Measurements from ENCODE around the gene MAMDC4.
"Not testable (repeated sequence)": the region's sequence is repeated elsewhere in the genome, so short reads cannot be mapped to it uniquely, and the experiment has no call there.

The MAMDC4 gene

DNA sequence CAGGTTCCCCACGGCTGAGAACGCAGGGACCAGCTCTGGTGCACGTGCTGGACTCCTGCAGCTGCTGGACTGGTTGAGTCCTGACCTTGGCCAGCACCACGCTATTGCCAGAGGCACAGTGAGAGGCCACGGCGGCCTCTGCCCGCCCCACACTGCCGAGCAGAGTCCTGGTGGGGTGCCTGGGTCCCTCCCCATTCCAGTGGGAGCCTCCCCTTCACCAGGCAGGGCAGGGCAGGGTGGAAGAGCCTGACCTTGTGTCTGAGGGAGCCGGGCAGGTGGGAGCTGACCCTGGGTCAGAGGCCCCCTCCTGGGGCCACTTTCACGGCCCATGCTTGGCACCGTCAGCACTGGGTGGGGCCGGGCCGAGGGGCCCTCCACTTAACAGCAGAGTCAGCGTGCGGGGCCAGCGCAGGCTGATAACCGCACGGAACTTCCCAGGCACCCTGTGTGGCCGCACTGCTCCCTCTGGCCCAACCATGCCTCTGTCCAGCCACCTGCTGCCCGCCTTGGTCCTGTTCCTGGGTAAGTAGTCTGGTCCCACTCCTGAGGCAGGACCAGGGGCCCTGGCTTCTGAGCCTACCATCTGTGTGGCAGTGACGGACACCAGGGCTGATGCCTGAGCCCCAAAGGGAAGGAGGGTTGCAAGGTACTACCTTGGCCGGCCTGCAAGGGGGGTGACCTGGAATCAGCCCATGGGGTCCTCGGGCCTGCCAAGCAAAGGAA is at the start of gene MAMDC4:
TSS of gene MAMDC4 (plus strand) at position 406 of the 723 bp plus-strand sequence. CDS start at position 477, 71 bp downstream.
- no peak for DNase-seq

DNA sequence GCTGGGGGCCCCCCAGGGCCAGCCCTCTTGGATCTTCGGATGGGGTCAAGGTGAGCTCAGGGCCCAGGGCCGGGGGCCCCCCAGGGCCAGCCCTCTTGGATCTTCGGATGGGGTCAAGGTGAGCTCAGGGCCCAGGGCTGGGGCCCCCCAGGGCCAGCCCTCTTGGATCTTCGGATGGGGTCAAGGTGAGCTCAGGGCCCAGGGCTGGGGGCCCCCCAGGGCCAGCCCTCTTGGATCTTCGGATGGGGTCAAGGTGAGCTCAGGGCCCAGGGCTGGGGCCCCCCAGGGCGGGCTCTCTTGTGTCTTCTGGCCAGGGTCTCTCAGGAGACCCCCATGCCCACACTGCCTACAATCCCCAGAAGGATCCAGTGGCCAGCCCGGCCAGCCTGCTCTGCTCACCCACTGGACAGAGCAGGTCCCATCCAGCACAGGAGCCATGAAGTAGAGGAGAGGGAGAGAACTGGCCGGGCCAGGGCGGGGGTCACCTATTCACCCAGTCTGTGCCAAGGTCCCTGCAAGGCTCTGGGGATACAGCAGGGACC is 49.1 kb upstream of the MAMDC4 start:
- not testable (repeated sequence) for DNase-seq

DNA sequence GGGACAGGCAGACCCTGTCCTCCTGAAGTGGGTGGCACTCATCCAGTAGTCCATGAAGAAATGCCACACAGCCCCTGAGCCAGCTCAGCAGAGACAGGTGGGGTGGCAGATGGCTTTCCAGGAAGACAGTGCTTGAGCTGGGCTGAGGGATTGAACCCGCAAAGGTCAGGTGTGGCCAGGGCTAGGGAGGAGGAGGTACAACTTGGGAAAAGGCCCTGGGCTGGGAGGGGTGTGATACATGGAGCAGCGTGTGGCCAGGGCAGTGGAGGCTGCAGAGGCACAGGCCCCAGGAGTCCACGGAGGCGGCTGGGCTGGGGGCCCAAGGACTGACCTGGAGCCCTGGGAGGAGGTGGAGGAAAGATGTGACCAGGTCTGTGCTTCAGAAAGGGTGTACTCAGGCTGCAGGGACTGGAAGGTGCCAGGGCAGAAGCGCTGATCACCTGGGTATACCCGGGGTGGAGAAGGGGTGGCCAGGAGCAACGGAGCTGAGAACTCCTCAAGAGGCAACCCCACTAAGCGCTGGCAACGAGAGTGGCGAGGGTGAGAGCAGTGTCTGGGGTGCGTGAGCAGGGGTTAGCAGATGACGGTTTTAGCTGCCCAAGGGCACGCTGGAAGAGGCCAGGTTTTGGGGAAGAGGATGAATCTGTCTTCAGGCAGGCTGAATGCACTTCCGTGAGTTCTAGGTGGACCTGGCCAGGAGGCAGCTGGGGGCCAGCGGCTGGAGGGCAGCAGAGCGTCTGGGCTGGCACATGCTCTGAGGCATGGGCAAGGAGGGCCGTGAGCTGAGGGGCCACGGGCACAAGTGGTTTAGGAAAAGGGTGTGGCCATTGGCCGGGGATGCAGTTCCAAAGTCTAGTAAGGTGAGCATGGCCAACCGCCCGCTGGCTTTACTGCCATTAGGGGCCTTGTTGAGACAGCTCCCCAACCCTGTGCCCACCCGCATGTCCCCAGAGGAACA is 48.3 kb upstream of the MAMDC4 start:
- DNase-seq, result no peak

DNA sequence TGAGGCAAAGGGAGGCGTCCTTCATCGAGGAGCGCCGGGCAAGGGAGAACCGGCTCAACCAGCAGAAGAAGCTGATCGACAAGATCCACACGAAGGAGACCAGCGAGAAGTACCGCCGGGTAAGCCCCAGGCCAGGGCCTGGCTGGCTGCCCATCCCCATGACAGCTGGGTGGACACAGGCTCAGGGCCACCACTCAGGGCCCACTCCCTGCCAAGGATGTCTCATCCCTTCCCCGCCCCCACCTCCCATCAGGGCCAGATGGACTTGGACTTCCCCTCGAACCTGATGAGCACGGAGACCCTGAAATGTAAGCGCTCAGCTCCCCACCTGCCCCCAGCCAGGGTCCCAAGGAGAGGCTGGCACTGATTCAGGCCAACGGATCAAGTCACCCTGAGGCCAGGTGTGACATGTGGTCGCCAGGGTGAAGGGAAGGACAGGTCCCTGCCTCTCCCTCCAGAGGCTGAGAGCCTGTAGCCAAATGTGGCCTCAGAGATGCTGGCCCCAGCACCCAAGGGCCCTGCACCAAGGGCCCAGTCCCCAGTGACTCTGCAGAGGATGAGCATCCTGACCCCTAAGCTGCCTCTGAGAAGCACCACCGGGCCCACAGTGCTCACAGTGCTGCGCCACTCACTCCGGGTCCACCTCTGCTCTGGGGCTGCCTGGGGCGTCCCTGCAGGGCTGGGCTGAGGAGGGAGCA is 47.5 kb upstream of the MAMDC4 start:
- no peak for DNase-seq

DNA sequence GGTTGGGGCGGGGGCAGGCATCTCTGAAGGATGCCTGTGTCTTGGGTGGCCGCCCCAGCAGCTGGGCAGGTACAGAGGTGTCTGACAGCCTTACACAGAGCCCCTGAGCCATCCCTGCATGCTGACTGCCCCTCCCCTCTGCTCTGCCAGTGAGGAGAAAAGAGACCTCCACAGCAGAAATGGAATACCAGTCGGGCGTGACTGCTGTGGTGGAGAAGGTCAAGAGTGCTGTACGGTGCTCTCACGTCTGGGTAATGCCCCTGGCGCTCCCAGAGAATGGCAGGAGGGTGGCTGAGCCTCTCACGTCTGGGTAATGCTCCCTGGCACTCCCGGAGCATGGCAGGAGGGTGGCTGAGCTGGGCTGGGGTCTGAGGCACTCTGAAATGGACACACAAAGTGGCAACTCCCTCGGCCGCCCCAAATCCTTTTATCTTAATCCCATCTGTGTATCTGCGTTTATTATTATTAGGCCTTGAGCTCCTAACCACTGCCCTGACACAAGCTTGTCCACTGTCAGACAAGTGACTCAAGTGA is 46.9 kb upstream of the MAMDC4 start:
- no peak for DNase-seq

DNA sequence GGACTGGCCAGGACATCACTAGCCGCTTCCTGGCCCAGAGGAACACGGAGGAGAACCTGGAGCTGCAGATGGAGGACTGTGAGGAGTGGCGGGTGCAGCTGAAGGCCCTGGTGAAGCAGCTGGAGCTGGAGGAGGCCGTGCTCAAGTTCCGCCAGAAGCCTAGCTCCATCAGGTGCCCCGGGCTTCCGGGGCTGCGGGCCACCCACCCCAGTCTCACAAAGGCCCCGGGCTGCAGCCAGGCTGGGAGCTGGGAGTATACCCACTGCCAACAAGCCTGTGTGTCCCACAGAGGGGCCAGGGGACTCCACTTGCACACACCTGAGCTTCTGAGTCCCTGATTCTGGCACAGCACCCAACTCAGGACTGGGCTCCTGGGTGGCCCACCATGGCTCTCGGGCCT is 46.1 kb upstream of the MAMDC4 start:
- DNase-seq, result no peak

DNA sequence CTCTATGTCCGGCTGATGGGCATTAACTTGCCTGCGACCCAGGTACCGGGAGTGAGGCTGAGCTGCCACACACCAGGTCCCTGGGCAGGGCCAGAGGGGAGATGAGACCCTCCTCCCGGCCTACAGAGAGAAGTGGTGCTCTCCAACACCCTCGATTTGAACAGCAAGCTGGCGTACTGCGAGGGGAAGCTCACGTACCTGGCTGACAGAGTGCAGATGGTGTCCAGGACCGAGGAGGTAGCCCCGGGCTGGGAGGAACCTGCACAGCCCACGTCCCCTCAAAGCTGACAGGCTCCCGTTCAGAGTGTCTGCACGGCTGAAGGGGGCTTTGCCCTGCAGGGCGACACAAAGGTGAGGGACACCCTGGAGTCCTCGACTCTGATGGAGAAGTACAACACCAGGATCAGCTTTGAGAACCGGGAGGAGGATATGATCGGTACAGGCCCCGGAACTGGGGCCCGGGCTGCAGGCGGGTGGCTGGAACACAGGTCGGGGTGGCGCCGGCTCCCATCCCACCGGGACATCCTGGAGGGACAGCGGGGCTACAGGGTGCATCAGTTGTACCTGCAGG is 45.4 kb upstream of the MAMDC4 start:
- DNase-seq, result no peak

DNA sequence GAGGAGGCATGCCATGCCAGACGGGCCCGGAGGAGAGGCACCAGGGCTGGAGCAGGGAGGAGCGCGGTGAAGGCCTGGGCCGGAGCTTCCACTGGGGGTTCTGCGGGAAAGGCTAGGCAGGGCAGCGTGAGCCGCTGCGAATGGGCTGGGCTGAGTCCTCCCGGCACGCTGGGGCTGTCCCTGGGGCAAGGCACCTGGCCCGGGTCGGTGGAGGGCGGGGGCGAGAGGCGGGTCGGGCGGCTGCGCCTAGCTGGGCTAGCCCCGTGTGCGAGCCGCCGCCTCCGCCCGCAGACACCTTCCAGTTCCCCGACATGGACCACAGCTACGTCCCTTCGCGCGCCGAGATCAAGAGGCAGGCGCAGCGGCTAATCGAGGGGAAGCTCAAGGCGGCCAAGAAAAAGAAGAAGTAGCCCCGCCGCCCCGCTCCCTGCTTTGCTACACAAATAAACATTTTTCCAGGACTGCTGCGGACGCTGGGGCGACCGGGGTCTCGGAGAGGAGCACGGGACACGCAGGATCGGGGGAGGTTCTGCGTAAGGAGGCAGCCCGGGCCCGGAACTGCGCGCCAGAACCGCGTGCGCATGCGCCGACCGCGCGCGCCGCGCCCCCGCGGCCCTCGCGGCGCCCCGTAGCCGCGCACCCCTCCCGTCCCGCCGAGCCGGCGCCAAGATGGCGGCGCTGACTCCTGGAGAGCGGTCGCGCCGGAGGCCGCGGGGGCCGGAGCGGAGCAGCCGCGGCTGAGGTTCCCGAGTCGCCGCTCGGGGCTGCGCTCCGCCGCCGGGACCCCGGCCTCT is 44.7 kb upstream of the MAMDC4 start, which contains the start of gene RABL6:
TSS of gene RABL6 (plus strand) at position 668 of the 794 bp plus-strand sequence. CDS start 249 bp downstream, outside the sequence.
- DNase-seq, result no peak

DNA sequence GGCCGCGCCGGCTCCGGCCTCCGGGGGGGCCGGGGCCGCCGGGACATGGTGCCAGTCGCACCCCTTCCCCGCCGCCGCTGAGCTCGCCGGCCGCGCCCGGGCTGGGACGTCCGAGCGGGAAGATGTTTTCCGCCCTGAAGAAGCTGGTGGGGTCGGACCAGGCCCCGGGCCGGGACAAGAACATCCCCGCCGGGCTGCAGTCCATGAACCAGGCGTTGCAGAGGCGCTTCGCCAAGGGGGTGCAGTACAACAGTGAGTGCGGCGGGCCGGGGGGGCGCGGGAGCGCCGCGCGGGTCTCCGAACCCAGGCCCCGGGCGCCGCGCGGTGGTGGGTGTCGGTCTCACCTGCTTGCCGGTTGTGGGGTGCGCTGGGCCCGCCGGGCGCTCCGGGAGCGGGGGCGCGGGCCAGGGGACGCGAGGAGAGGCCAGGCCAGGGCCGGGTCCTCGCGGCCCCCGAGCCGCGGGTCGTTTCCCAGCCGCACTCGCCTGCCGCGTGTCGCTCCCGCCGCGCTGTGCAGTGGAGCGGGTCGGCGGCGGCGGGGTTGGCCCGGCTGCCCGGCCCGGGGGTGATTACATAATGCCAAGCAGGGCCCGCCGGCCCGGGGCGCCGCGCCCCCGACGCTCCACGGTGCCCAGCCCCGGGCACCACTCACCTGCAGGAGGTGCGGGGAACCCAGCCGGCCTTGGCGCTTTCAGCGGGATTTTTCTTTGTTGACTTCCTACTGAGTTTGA is 43.9 kb upstream of the MAMDC4 start:
- no peak for DNase-seq

DNA sequence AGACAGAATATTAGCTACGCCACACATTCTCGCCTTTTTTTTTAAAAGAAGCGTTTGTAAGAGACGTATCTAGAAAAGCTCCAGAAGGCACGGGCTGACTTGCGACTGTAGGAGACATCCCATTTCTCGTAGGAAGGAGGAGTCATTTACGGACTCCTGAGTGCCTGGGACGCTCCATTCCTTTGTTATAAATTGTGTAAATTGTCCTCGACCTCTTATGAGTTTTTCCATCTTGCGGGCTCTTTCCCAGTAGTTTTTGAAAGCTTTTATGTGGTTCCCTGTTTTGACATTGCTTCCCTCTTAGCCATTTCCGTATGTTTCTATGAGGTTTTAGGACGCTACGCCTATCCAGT is 43.4 kb upstream of the MAMDC4 start:
- no peak for DNase-seq

DNA sequence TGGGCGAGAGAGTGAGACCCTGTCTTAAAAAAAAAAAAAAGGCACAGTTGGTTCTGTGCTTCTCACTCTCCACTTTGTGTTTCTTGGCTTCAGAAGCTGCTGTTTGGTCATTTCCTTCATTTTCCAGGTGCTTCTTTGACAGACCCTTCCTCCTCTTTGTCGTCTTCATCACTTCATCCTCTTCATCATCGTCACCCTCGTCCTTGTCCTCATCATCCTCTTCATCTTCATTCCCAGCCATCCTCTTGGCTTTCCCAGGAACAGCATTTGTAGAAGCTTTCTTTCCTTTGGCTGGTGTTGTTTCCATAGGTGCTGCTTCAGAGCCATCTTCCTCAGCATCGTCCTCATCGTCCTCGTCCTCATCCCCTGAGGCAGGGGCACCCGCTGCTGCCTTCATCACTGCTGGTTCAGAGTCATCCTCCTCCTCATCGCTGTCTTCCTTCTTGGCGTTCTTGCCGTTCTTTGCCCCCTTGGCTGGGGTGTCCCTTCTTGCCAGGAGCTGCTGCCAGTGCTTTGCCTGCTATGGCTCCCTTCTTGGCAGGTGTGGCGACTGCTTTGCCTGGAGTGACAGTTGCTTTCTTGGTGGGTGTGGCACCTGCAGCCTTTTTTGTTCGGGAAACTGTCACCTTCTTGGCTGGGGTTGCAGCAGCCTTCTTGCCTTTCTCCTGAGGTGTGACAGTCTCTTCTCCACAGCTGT is 37.3 kb upstream of the MAMDC4 start:
- no peak for DNase-seq

DNA sequence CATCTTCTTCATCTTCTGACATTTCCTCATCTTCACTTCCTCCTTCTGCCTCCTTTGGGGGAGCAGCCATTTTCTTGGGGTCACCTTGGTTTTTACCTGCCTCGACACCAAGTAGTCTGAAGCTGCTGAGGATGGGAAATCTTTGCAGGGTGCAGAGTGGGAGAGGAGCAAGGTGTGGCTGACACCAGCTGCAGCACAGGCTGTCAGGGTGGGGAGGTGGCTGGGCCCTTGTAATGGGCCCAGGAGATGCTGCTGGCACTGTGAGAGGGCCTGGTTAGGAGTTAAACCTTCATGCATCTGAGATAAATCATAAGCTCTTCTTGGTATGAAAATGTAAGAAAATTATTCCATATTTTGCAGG is 36.7 kb upstream of the MAMDC4 start:
- DNase-seq, result no peak

DNA sequence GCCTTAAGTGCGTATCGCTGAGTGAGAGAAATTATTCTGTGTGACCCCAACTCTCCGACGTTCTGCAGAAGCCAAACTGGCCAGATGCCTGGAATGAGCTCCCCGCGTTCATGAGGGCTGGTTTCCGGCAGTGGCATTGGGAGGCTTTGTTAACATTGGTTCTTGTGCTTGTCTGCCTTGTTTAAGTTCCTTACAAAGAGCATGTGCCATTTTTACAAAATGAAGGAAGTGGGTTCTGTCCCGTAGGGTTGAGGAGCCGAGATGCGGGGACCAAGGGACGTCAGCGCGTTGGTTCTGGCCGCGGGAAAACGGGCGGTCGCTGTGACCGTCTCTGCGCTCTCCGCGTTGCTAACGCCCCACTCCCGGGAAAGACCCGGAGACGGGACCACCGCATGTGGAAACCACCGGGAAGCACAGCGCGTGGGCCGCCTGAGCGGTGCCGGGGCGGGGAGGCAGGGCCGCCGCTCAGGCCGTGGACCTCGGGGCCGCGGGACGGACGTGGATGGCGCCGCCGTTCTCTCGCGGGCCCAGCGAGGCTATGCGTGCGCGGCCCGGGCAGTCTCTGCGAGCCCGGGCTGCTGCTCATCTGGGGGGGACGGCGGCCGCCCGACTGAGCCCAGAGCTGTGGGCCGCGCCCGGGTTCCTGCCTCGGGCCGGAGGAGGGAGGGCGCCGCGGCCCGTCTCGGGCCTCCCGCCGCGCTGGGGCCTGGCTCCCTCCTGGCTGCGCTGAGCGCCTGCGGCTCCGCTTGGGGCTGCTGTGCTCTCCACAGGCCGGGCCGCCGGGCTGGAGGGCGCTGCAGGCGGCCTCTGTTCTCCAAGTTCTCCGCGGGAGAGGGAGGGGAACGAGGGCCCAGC is 30.9 kb upstream of the MAMDC4 start:
- DNase-seq, result no peak

DNA sequence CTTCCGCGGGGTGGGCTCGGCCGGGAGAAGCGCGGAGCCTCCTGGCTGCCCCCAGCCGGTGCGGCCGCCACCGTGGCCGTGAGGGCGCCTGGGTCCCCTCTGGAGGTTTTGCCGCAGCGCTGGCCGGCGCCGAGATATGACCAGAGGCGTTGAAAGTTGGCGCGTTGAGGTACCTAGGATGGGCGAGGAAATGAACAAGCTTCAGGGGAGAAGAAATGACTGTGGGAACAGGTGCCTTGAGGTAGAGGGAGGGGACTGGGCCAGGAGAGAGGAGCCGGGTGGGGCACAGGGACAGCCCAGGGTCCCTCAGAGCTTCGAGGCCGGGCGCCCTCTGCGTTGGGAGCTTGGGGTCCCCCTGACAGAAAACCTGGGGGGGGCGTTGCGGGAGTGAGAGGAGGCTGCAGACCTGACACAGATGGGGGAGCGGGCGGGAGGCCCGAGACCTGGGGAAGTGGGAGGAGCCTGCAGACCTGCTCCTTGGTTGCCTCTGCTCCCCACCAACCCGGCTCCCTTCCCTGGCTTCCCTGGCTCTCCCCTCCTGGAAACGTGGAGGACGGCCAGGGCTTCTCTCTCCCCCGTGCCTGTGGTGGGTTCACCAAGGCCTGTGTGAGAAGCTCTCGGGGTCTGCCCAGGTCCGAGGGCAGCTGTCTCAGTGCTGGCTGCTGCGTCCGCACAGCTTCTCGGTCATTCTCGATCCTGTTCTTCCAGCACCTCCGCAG is 30.2 kb upstream of the MAMDC4 start:
- DNase-seq, result no peak

DNA sequence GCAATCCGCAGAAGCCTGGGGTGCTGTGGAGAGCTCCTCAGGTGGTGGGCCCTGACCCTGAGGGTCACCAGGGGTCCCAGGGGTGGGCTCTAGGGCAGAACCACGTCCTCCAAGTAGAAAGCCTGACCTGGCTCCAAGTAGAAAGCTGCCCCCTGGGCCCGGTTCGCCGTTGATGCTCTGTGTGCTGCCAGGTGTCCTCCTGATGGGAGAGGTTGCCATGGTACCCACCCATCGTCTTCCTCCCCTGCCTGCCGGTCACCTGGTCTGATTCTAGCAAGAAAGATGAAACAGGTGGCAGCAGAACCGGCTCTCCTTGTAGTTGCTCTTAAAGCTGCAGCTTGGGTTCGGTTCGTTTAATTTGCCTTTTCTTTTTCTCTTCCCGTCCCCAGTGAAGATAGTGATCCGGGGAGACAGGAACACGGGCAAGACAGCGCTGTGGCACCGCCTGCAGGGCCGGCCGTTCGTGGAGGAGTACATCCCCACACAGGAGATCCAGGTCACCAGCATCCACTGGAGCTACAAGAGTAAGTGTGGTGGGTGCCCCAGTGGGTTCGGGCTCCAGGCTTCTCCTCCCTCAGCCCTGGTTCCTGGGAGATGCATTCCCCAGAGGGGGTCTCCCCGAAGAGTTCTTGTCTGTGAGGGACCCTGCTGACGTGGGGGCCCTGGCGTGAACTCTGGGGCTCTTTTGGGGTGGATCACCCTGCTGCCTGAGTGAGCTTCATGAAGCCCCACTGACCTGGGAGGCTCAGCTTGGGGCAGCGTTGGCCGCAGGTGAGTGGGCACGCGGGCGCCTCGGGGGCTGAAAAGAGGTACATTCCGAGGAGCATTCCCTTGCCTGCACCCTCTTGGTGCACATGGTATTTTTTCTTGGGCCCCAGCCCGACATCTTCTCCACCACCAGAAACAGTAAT is 28.8 kb upstream of the MAMDC4 start:
- DNase-seq, result no peak

DNA sequence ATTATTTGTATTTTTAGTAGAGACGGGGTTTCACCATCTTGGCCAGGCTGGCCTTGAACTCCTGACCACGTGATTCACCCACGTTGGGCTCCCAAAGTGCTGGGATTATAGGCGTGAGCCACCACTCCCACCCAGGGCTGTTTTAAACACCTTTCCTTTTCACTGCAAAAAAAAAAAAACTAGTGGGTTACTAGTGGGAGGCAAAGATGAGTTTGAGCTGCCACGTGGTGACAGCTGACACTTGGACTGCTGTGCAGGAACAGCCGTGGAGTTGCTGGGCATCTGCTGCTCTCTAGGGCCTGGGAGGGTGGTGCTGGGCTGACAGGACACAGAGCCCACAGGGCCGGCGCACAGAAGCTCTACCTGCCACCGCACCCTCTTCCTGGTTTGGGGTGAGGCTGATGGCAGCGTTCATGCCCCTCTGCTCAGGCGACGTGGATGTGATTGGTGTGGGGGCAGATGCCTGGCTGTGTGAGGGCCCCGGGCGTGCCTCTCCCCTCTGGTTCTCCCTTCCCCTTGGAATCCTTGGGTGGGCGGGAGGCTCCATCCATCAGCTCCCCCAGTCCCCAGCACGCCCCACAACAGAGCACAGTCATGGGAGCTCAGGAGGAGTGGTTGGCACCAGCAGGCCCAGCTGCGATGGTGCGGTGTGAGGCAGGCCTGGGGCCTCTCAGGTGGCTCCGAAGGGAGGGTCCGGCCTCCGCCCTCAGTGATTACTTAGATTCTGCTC is 27.5 kb upstream of the MAMDC4 start:
- DNase-seq, result no peak

Data from amniotic stem cell (primary cell).